ENCODE data around the gene THSD1.
"Not testable (repeated sequence)": the region's sequence is repeated elsewhere in the genome, so short reads cannot be mapped to it uniquely, and the experiment has no call there.

THSD1 gene

DNA sequence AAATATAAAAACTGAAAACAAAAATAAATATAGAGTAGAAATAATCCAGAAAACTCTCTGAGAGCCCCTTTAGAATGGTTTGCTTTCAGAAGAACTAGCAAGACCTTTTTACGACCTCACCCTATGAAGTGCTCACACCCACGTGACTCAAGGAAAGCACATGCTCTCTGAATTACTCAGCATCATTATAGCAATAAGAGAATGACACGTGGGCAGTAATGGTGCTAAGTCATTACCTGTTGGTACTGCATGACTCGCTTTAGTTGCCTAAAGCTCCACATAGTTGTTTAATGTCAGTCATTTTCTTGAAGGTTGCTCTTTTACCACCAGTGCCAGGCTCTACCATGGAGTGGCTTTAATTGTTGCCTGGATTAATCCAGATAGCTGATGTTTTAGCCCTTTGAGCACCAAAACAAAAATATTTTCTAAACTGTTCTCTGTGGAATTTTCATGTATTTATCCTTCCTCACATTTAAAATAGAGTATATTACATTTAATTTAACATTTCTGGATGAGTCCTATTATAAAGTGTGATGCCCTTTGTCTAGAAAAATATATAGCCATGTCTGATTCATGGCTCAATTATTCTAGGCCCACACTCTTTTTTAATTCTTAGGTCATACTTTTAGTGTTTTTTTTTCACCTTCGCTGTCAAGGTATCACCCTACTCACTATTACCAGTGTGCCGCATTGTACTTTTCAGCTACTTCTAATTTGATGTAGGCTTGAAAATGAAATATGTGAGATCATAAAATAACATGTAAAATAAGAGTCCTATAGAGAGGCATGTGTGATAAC is 56.8 kb downstream of the THSD1 start:
- no peak for DNase-seq

DNA sequence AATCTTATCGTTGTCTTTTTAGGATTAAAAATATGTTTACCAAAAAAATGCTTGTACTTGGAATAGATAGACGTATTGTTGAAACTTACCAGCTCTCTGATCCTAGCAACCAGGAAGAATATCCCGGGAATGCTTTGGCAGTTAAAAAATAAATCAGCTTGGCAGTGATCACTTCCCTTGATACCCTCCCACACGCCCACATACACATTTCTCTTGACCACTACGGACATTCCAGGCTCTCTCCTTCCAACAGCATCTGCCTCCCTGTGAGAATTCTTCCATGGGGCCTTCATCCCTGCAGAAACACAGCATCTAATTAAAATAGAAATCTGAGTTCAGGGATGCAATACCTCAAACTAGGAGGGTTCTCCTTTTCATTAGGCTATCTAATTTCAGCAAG is 57.9 kb downstream of the THSD1 start:
- DNase-seq, result no peak

DNA sequence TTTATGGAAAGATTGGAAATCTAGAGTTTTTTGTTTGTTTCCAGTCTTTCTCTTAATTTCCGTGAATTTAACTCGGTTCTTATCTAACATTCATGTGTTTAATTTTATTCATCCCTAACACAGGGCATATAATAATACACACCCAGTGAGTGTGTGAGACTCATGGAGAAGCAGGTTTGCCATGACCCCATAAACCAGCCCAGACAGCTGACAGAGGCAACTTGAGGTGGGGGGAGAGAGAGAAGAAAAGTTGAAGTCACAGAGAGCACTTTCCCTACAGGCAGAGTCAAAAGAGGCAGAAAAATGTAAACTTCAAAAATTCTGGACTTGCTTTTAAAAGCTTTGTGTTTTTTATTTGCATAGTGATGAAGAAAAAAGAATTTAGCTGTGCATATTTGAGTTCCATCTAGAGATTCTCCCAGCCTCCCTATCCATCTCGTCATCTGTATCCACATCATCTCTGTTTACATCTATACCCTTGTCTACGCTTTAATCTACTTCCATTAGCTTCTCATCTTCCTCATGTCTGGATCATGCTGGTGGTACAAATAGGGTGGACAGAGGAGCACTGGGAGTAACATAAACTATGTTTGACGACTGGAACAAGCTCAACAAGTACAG is 60.2 kb downstream of the THSD1 start:
- DNase-seq, result no peak

DNA sequence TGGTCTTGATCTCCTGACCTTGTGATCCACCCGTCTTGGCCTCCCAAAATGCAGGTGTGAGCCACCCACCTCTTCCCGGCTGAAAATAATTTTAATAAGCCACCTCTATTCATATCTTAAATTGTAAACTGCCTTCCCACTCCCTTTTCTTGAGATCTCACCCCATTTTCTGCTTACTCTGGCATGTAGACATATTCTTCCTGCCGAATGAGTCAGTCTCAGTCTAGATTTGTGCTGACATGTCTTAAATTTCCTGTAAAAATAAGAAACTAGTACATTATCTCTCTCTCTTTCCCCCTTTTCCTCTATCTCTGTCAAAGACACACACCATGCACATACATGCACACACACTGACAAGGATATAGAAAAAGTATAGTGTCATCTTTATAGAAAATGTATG is 60.9 kb downstream of the THSD1 start:
- DNase-seq, result no peak

DNA sequence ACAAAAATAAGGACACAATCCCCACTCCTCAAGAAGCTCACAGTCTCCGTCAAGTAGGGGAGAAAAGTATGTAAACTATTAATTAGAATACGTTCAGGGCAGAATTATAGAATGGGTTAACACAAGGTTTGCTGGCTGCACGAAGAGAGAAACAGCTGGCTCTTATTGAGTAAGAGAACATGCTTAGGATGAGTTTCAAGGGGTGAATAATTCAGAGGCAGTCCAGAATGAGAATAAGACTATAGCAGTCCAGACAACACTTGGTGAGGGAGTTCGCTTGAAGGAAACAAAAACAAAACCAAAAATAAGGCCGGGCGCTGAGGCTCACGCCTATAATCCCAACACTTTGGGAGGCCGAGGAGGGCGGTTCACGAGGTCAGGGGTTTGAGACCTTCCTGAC is 61.9 kb downstream of the THSD1 start:
- no peak for DNase-seq

DNA sequence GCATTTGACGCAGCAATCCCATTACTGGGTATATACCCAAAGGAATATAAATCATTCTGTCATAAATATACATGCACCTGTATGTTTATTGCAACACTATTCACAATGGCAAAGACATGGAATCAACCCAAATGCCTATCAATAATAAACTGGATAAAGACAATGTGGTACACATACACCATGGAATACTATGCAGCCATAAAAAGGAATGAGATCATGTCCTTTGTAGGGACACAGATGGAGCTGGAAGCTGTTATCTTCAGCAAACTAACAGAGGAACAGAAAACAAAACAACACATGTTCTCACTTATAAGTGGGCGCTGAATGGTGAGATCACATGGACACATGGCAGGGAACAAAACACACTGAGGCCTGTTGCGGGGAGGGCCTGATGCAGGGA is 63.8 kb downstream of the THSD1 start:
- not testable (repeated sequence) for DNase-seq

DNA sequence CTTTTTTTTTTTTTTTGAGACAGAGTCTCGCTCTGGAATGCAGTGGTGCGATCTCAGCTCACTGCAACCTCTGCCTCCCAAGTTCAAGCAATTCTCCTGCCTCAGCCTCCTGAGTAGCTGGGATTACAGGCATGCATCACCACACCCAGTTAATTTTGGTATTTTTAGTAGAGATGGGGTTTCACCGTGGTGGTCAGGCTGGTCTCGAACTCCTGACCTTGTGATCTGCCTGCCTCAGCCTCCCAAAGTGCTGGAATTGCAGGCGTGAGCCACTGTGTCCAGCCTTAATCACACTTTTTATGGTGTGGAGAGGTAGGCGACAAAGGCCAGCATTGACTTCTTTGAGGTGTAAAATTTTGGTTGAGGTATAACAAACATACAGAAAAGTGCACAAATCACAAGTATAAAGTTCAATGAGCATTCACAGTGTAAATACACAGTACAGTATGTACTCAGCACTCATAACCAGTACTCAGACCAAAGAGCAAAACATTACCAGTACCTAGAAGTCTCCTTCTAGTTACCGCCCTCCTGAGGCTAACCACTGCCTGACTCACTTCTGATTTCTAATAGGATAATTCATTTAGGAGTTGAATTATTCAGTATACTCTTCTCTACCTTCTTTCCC is 68.0 kb downstream of the THSD1 start:
- DNase-seq, result not testable (repeated sequence)

DNA sequence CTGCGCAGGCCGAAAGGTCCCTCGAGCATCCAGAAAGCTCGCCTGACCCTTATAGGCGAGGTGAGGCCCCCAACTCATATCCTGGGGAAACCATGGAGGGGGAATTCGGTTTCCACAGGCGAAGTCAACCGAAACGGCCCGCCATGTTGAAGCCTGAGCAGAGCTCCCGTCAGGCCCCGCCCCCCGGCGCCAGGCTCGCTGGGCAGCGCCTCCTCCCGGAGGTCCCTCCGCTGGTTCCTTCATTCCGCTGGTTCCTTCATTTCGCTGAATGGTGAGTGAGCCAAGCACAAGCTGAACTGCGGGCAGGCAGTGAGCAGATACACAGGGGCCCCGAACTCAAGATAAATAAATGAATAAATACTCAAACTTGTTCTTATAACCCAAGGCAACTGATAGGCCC is 71.9 kb downstream of the THSD1 start:
- DNase-seq, result not testable (repeated sequence)

DNA sequence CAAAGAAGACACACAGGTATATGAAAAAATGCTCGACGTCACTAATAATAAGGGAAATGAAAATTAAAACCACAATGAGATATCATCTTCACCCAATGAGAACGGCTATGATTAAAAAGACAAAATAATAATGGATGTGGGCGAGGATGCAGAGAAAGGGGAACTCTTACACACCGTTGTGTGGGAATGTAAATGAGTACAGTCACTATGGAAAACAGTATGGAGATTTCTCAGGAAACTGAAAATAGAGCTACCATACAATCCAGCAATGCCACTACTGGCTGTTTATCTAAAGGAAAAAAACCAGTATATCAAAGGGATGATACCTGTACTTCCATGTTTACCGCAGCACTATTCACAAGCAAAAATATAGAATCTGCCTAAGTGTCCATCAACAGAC is 74.1 kb downstream of the THSD1 start:
- not testable (repeated sequence) for DNase-seq

All from activated CD4-positive, CD25-positive, alpha-beta regulatory T cell (primary cell).